Measurements from ENCODE around the gene TAS2R40. TPM values are rescaled to one million over a fixed set of nuclear protein-coding genes. Genes with fewer than 3 reads are reported as not detected.

The TAS2R40 gene
- total and polyA plus RNA-seq, 12 donors, result not detected

DNA sequence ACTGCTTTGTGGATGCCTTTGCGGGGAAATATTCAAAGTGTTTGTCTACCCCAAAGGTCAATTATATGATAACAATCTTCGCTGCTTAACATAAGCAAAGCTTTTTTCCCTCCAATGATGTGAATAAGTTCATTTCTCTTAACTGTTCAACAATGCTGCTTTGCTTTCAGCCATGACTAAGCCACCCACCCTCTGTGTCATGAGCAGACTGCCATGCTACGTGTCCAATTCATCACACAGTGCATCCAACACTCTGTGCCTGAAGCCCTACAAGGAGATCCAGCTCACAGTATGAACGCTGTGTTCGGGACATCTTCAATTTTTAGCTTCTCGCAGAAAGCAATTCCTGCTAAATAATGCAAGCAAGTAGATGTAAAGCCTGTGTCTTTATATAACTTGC lies 5.7 kb upstream of the TAS2R40 start:
- peaks cover 0 to 4% (median 0%) of the 10 kb centered on the region in 11 donors for H3K9me3 ChIP-seq
- intact Hi-C loops (cut with DNase I), result loop anchor here in 5 of 10 donors (5.0 to 10.0 kb wide), 3 partner anchors 209 to 361 kb away; partner anchors contain the start of gene EPHB6 (in 3 of the 5)
- WGBS, 2 donors, result 88 to 95% methylated on average over 6 of the region's 6 CpGs
- DNase-seq (no peak), ATAC-seq (no peak)
- no peaks in the 10 kb centered on the region for H3K4me1 ChIP-seq
- no peak overlapping the region for H3K4me3 ChIP-seq
- TF ChIP-seq, protein P1, sequence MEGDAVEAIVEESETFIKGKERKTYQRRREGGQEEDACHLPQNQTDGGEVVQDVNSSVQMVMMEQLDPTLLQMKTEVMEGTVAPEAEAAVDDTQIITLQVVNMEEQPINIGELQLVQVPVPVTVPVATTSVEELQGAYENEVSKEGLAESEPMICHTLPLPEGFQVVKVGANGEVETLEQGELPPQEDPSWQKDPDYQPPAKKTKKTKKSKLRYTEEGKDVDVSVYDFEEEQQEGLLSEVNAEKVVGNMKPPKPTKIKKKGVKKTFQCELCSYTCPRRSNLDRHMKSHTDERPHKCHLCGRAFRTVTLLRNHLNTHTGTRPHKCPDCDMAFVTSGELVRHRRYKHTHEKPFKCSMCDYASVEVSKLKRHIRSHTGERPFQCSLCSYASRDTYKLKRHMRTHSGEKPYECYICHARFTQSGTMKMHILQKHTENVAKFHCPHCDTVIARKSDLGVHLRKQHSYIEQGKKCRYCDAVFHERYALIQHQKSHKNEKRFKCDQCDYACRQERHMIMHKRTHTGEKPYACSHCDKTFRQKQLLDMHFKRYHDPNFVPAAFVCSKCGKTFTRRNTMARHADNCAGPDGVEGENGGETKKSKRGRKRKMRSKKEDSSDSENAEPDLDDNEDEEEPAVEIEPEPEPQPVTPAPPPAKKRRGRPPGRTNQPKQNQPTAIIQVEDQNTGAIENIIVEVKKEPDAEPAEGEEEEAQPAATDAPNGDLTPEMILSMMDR (IDR thresholded peaks at IDR 0.05), result no peak
- H3K36me3 ChIP-seq, result no peaks in the 10 kb centered on the region
- H3K27me3 ChIP-seq, result peaks cover 0 to 8% (median 0%) of the 10 kb centered on the region in 7 donors
- H3K27ac ChIP-seq, result no peak overlapping the region

DNA sequence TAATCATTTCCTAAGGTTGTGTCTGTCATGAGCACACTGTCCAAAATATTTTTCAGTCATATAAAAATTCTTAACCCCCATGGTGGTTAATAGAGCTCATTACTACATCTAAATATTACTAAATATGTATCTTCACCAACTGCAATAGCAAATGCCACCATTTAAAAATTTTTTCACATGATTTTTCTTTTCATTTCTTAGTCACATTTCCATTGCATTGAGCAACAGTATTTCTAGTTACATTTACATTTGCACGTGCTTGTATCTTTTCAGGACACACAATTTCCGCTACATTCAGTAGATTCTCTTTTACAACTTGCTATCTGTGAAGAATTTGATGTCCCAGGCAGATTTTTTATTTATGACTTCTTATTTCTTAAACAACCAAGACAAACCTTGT lies 5.2 kb upstream of the TAS2R40 start:
- Histone ChIP-seq H3K27me3 (peaks cover 0 to 8% (median 0%) of the 10 kb centered on the region in 7 donors), H3K4me1 (no peaks in the 10 kb centered on the region), H3K4me3 (no peak overlapping the region), H3K9me3 (peaks cover 0 to 4% (median 0%) of the 10 kb centered on the region in 11 donors), H3K36me3 (no peaks in the 10 kb centered on the region), H3K27ac (no peak overlapping the region)
- TF ChIP-seq, protein P1 (IDR thresholded peaks at IDR 0.05), result no peak
- DNase-seq (no peak), ATAC-seq (no peak)
- 85 to 95% methylated on average over 2 of the region's 2 CpGs for WGBS, 2 donors
- intact Hi-C loops (cut with DNase I), result loop anchor here in 5 of 10 donors (5.0 to 10.0 kb wide), 3 partner anchors 209 to 362 kb away; partner anchors contain the start of gene EPHB6 (in 3 of the 5)

DNA sequence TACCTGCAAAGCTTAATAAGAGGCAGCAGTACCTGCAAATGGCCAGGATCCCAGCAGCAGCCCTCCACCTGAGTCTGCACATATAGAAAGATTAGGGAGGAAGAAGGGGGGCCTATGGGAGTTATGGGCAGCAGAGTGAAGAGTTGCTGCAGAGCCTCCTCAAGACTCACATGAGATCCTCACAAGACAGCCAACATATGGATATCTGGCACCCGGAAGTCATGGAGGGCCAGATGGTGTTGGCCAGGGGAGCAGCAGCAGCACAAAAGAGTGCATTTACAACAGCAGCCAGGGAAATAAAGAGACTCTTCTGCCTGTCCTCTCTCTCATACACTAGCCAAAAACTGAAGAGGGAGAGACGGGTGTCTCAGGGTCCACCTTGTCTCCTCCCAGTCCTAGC lies 4.0 kb upstream of the TAS2R40 start:
- H3K27me3 ChIP-seq, result peaks cover 0 to 10% (median 0%) of the 10 kb centered on the region in 7 donors
- no peaks in the 10 kb centered on the region for H3K36me3 ChIP-seq
- no peaks in the 10 kb centered on the region for H3K9me3 ChIP-seq
- peaks cover 0 to 10% (median 0%) of the 10 kb centered on the region in 9 donors for H3K4me1 ChIP-seq
- 75 to 83% methylated on average over 2 of the region's 2 CpGs for WGBS, 2 donors
- no peak overlapping the region for H3K4me3 ChIP-seq
- ATAC-seq (no peak), DNase-seq (no peak)
- intact Hi-C loops (cut with DNase I), result loop anchor here in 5 of 10 donors (5.0 to 10.0 kb wide), 3 partner anchors 211 to 363 kb away; partner anchors contain the start of gene EPHB6 (in 3 of the 5)
- no peak overlapping the region for H3K27ac ChIP-seq
- TF ChIP-seq, protein P1 (IDR thresholded peaks at IDR 0.05), result no peak

DNA sequence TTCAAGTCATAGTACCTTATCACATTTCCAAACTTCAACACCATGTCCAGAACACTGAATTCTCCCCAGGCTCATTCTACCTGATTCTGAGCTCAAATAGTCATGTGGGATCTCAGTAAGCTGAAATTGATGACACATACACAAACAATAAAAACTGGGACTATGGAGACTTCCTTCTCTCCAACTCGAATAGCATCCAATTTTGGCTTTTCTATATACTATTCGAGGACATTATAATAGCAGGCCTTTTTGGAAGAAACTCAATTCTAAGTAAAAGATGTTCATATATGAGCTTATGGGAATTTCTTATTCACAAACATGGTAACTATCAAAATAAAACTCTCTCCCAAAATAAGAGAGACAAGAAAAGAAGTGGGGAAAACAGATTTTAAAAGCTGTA lies 551 bp upstream of the TAS2R40 start:
- DNase-seq (no peak), ATAC-seq (no peak)
- no peaks in the 10 kb centered on the region for H3K36me3 ChIP-seq
- H3K4me3 ChIP-seq, result no peak overlapping the region
- peak overlapping the region in 1 of 10 donors; percentile 83 for H3K27ac ChIP-seq
- no peaks in the 10 kb centered on the region for H3K9me3 ChIP-seq
- 70 to 75% methylated on average over 2 of the region's 2 CpGs for WGBS, 2 donors
- intact Hi-C loops (cut with DNase I), result no loop called here
- TF ChIP-seq, protein P1 (IDR thresholded peaks at IDR 0.05), result no peak
- H3K4me1 ChIP-seq, result peaks cover 0 to 13% (median 0%) of the 10 kb centered on the region in 9 donors
- H3K27me3 ChIP-seq, result peaks cover 0 to 16% (median 0%) of the 10 kb centered on the region in 7 donors

All from heart right ventricle (tissue), 16 donors.